ENCODE results near the gene GTSE1. TPM values are rescaled to one million over a fixed set of nuclear protein-coding genes. Genes with fewer than 3 reads are reported as not detected.

GTSE1 gene
- total and polyA plus RNA-seq, 12 donors, result 0.17 to 4.7 (median 0.35) TPM

DNA sequence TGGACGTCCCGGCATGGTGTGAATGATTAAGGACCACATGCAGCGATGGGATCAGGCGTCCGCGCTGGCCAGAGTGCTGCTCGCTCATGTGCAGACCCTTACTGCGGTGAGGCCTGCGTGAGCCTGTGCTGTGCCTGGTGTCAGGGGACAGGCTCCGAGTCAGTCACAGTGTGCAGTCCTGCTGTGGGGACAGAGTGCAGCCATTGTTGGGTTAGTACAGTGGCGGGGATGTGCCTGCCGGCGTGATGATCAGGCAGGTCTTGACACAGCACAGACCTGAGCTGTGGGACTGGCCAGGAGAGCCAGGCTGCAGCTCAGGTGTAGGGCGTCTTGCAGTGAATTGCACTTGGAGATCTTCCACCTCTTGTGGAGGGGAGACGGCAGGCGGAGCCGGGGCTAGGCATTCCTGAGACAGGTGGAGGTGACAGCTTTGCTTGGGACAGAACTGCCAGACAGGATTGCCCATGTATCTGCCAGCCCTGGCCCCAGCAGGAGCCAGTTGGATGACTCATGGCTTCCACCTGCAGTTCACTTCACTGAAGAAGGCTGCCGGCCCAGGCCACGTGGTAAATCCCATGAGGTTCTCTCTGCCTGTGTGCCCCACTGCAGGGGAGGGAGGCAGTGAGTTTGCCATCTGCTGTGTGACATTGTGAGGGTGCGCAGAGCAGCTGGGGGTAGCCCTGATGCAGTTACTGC lies 56.2 kb downstream of the GTSE1 start:
- ATAC-seq (peak; percentile 46 to 77 (median 70)), DNase-seq (peak; percentile 64 to 72)
- 68 to 70% methylated on average over 20 of the region's 20 CpGs for WGBS, 2 donors
- H3K27me3 ChIP-seq, result no peaks in the 10 kb centered on the region
- peak overlapping the region in 9 of 10 donors; percentile 34 to 80 (median 66) for H3K27ac ChIP-seq
- intact Hi-C loops (cut with DNase I), result loop anchor here in 2 of 10 donors (10.0 kb wide), 2 partner anchors 332 to 382 kb away; partner anchors contain the start of gene CERK (in 1 of the 2)
- H3K4me3 ChIP-seq, result no peak overlapping the region
- peaks cover 3 to 67% (median 34%) of the 10 kb centered on the region in 9 donors for H3K4me1 ChIP-seq
- H3K36me3 ChIP-seq, result peaks cover 0 to 100% (median 38%) of the 10 kb centered on the region in 9 donors
- no peaks in the 10 kb centered on the region for H3K9me3 ChIP-seq
- TF ChIP-seq, protein P1, sequence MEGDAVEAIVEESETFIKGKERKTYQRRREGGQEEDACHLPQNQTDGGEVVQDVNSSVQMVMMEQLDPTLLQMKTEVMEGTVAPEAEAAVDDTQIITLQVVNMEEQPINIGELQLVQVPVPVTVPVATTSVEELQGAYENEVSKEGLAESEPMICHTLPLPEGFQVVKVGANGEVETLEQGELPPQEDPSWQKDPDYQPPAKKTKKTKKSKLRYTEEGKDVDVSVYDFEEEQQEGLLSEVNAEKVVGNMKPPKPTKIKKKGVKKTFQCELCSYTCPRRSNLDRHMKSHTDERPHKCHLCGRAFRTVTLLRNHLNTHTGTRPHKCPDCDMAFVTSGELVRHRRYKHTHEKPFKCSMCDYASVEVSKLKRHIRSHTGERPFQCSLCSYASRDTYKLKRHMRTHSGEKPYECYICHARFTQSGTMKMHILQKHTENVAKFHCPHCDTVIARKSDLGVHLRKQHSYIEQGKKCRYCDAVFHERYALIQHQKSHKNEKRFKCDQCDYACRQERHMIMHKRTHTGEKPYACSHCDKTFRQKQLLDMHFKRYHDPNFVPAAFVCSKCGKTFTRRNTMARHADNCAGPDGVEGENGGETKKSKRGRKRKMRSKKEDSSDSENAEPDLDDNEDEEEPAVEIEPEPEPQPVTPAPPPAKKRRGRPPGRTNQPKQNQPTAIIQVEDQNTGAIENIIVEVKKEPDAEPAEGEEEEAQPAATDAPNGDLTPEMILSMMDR (IDR thresholded peaks at IDR 0.05), result no peak

DNA sequence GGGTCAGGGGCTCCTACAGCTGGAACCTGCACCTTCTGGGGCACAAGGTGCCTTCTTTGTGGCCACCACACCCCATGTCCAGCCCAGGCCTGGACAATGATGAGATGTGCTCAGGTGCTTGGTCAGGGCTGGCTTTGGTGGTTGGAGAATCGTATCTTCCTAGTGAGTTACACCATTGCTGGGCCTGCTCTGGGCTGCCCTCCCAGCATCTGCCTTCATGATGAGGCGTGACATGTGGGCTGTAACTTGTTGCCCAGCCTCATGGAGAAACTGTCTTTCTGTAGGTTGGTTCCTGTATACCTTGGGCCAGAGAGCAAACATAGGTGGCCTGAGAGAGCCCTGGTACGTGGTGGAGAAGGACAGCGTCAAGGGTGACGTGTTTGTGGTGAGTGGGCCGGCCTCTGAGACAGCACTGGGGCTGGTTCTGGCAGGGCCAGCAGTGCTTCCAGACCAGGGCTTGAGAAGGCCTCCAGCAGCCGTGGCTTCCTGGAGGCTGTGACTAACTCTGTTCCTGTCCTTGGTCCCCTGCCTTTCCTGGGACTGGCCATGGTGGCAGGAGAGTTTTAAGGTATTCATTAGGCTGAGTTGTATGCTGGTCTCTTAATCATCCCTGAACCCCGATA lies 56.9 kb downstream of the GTSE1 start:
- TF ChIP-seq, protein P1 (IDR thresholded peaks at IDR 0.05), result no peak
- Histone ChIP-seq H3K27me3 (no peaks in the 10 kb centered on the region), H3K4me1 (peaks cover 3 to 60% (median 26%) of the 10 kb centered on the region in 9 donors), H3K36me3 (peaks cover 0 to 98% (median 34%) of the 10 kb centered on the region in 9 donors), H3K27ac (peak overlapping the region in 9 of 10 donors; percentile 34 to 80 (median 66)), H3K4me3 (no peak overlapping the region), H3K9me3 (no peaks in the 10 kb centered on the region)
- DNase-seq, result no peak
- ATAC-seq, result peak in 5 of 8 donors; percentile 13 to 52 (median 19)
- intact Hi-C loops (cut with DNase I), result loop anchor here in 2 of 10 donors (10.0 kb wide), 2 partner anchors 331 to 381 kb away; partner anchors contain the start of gene CERK (in 1 of the 2)
- 66 to 81% methylated on average over 8 of the region's 8 CpGs for WGBS, 2 donors

DNA sequence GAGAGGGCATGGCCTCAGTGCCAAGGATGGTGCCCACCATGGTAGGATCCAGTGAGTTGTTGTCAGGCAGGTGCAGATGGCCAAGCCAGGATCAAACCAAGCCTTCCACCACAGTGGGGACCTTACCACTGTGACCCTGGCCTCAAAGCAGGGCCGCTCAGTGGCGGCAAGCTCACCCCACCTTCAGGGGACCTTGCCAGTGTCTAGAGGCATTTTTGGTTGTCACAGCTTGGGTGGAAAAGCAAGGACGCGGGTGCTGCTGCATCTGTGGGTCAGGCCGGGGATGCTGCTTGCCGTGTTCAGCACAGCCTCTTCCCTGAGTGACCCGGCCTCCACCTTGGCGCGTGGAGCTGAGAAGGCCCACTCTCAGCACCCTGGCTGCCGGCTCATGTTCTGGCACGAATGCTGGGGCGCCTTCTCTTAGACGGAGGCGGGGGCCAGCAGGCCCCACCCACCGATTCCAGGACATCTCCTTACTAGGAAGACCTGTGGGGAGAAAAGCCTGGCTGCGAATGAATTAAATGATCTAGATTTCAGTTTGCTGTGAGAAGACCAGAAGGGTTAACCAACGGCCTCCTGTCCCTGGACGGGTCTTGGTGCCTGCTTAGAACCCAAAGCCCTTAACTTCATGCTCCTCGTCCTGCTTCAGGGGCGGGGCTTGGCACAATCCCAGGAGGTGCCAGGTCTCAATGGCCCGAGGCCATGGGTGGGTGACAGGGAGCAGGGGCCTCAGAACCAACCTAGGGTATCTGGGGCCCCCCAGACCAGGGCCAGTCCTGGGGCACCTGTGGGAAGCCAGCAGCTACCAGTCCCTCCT lies 57.7 kb downstream of the GTSE1 start:
- no peaks in the 10 kb centered on the region for H3K27me3 ChIP-seq
- peaks cover 3 to 52% (median 18%) of the 10 kb centered on the region in 9 donors for H3K4me1 ChIP-seq
- 69 to 80% methylated on average over 21 of the region's 21 CpGs for WGBS, 2 donors
- H3K9me3 ChIP-seq, result no peaks in the 10 kb centered on the region
- DNase-seq (no peak), ATAC-seq (no peak)
- H3K4me3 ChIP-seq, result no peak overlapping the region
- H3K36me3 ChIP-seq, result peaks cover 0 to 94% (median 33%) of the 10 kb centered on the region in 9 donors
- TF ChIP-seq, protein P1 (IDR thresholded peaks at IDR 0.05), result no peak
- intact Hi-C loops (cut with DNase I), result loop anchor here in 2 of 10 donors (10.0 kb wide), 2 partner anchors 330 to 380 kb away; partner anchors contain the start of gene CERK (in 1 of the 2)
- H3K27ac ChIP-seq, result peak overlapping the region in 8 of 10 donors; percentile 53 to 80 (median 66)

DNA sequence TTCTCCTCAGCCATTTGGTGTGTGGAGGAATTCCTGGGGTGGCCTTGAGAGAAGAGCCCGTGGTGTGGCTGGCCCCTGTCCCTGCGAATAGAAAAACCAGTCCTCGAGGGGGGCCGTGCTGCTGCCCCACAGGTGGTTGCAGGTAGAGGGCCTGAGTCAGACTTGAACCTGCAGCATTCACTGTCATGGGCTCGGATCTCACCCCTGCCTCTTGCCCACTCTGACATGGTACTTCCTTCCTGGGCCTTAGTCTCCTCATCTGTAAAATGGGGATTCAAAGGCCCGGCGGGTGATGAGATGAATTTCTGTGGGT lies 58.3 kb downstream of the GTSE1 start:
- WGBS, 2 donors, result 83 to 89% methylated on average over 7 of the region's 7 CpGs
- TF ChIP-seq, protein P1 (IDR thresholded peaks at IDR 0.05), result no peak
- Histone ChIP-seq H3K9me3 (peaks cover 0 to under 1% (median 0%) of the 10 kb centered on the region in 11 donors), H3K4me3 (no peak overlapping the region), H3K27ac (peak overlapping the region in 4 of 10 donors; percentile 66 to 80 (median 78)), H3K4me1 (peaks cover 3 to 46% (median 15%) of the 10 kb centered on the region in 9 donors), H3K36me3 (peaks cover 0 to 89% (median 33%) of the 10 kb centered on the region in 9 donors), H3K27me3 (no peaks in the 10 kb centered on the region)
- intact Hi-C loops (cut with DNase I), result loop anchor here in 2 of 10 donors (10.0 kb wide), 2 partner anchors 330 to 380 kb away; partner anchors contain the start of gene CERK (in 1 of the 2)
- no peak for ATAC-seq
- DNase-seq, result no peak
